ENCODE results near the gene SLC1A1.

The SLC1A1 gene

GRCh38 chr9:4489919-4490704, at the start of gene SLC1A1:
Gene SLC1A1 (plus strand): TSS chr9:4490468. CDS start chr9:4490680, 212 bp downstream.
- no peak for DNase-seq (ENCODE audit: low read depth)

GRCh38 chr9:4442806-4443205, 47.5 kb upstream of the SLC1A1 start:
- DNase-seq (ENCODE audit: low read depth): no peak

DNA sequence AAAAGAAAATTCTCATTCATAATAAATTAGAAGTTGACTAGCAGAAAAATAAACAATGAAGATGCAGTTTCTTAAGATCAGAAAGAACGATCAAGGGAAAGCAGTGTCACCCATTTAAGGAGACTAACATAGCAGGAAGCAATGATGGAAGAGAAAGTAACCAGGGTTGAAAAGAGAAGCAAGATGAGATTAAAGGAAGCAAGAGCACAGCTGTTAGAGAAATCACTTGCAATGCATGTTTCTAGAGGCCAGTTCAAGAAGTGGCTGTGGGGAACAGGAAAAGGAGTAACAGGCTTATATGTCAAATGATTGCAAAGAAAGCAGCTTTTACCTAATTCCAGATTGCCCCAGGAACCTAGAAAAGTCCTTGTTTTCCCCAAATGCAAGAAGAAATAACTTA, 46.8 kb upstream of the SLC1A1 start:
- no peak for DNase-seq (ENCODE audit: low read depth)

GRCh38 chr9:4461437-4461836, 28.8 kb upstream of the SLC1A1 start:
- DNase-seq (ENCODE audit: low read depth): no peak

DNA sequence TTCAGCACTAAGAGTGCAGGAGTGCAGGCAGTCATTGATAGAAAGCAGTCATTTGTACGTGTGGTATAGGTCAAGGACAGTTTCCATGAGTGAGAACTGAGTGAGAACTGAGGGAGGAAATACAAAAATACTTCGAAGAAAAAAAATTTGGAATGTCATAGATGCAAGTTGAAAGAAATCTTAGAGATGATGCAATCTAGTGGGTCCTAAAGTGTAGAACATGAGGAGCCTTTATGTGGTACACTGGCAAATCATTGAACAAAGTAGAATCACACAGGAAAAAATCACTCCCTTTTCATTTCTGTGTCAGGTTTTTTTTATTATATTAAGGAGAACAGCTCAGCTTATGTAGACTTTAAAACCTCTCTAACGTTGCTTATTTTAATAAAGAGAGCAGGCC, 26.4 kb upstream of the SLC1A1 start:
- no peak for DNase-seq (ENCODE audit: low read depth)

DNA sequence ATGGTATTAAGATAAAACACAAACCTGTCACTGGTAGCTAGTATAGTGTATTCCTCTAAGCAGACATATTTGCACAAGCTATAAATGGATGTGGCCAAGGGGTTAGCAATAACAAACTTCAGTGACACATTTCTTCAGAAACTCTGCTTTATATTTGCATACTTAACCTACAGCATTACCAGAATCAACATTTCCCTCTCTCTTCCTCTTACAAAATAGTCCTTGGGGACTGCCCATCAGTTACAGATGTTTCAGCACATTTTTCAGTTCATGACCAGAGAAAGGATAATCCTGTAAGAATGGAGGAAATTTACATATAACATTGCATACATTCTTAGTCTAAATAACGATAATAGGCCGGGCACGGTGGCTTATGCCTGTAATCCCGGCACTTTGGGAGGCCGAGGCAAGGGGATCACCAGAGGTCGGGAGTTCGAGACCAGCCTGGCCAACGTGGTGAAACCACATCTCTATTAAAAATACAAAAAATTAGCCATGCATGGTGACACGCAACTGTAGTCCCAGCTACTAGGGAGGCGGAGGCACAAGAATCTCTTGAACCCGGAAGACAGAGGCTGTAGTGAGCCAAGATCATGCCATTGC, 25.3 kb upstream of the SLC1A1 start:
- no peak for DNase-seq (ENCODE audit: low read depth)

DNA sequence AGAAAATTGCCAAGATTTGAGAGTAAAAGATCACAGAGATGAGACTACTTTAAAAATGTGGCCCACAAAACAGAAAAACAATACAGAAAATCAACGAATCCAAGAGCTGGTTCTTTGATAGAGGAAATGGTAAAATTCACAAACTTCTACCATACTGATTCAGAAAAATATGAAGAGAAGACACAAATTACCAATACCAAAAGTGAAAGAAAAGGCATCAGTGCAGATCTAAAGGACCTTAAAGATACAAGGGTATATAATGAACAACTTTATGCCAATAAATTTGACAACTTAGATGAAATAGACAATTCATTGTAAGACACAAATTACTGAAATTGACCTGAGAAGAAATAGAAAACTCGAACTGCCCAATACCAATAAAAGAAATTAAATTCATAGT, 24.4 kb upstream of the SLC1A1 start:
- no peak for DNase-seq (ENCODE audit: low read depth)

DNA sequence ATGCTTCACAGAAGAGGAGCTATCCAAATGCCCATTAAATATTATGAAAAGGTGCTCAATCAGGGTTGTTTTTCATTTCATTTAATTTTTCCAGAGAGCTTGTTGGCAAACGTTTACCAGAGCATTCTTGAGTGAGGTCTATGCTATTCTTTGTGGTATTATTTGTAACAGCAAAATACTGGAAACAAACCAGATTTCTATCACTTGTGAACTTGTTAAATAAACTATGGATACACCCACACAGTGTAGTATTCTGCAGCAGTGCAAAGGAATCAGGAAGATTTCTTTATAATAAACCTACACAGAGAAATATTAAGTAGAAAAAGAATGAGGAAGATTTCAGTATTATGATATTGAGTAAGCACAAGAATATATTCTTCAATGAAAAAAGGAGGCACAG, 15.0 kb upstream of the SLC1A1 start:
- no peak for DNase-seq (ENCODE audit: low read depth)

- DNase-seq (ENCODE audit: low read depth): no peak
Measured at GRCh38 chr9:4486176-4486575, 4.1 kb upstream of the SLC1A1 start.

DNA sequence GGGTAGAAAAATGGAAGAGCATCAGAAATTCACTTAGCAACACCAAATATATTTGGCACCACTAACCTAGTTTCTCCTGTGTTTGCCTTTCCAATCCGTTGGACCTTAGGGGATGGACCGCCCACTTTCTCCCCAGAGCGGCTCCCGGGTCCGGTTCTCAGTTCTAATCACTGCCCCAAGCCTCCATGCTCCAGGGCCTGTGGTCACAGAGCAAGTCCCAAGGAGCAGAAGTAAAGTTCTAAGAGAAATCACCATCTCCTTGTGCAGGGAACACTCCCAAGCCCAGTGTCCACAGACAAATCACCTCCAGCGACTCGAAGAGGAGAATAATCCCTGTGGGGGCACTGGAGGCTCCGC, 728 bp upstream of the SLC1A1 start:
- no peak for DNase-seq (ENCODE audit: low read depth)

GRCh38 chr9:4490705-4491625, 697 bp downstream of the SLC1A1 start:
- DNase-seq (ENCODE audit: low read depth): no peak

DNA sequence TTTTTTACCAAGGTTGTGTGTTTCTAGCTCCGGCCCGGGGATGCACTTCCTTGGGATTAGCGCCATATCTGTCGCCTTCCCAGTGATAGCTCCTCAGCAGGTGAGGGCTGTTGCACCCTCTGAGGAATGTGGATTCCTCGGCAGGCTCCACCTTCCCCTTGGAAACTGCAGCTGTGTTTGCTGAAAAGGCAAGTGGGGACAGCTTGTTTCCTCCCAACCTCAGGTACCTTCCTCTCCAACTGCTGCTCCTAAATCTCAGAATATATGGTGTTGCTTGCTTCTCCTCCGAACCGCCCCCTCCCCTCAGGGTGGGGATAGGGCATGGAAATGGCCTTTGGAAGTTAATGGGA, 1.3 kb downstream of the SLC1A1 start:
- no peak for DNase-seq (ENCODE audit: low read depth)

DNA sequence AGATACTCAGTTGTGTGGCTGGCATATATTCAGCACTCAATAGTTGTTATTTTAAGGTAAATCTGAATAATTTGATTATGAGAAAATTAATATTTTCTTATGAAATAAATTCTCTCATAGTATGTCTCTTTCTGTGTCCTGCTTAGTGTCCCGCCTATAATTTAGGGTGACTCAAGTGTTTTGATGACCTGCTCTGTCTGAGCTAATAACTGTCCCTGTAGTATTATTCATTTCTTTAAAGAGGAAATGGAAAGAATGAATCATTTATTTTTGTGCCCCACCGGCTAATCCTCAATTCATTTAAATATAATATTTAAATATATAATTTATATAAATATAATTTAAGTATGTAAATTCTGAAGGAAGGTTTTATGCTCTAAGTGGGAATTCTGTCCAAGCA, 4.1 kb downstream of the SLC1A1 start:
- DNase-seq (ENCODE audit: low read depth): no peak

- no peak for DNase-seq (ENCODE audit: low read depth)
Measured at GRCh38 chr9:4494806-4495205, 4.5 kb downstream of the SLC1A1 start.

DNA sequence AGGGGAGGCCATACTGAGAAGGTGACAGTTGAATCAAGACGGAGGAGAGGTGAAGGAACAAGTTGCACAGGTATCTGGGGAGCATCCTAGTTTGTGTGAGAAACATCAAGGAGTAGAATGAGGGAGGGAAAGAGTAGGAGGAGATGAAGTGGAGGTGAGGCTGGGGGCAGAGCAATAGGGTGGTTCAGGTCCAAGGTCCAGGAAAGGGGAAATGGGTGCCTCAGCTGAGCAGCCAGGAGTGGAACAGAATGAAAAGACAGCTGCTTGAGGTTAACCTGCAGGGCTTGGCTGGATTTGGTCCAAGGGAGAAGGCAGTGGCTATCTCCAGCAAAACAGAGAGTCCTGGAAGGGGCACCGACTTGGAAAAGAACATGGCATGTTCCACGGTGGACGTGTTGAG, 5.3 kb downstream of the SLC1A1 start:
- DNase-seq (ENCODE audit: low read depth): no peak

GRCh38 chr9:4496497-4496896, 6.2 kb downstream of the SLC1A1 start:
- no peak for DNase-seq (ENCODE audit: low read depth)

DNA sequence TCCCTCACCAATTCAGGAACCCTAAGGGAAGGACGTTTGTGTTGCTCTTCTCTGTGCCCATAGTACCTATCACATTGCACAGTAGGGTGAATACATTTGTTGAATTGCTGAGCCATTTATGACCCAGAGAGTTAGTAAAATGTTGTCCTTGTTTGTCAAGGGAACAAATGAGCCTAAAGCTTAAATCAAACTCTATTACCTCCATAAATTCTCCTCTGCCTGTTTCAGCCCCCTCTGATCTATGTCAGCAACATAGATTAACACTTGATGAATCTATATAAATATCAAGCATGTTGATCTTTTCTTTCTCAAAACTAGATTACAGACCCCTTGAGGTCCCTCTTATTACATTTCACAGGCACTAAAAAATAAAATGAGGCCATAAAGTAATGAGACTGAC, 7.1 kb downstream of the SLC1A1 start:
- DNase-seq (ENCODE audit: low read depth): no peak

GRCh38 chr9:4497855-4498254, 7.6 kb downstream of the SLC1A1 start:
- no peak for DNase-seq (ENCODE audit: low read depth)

DNA sequence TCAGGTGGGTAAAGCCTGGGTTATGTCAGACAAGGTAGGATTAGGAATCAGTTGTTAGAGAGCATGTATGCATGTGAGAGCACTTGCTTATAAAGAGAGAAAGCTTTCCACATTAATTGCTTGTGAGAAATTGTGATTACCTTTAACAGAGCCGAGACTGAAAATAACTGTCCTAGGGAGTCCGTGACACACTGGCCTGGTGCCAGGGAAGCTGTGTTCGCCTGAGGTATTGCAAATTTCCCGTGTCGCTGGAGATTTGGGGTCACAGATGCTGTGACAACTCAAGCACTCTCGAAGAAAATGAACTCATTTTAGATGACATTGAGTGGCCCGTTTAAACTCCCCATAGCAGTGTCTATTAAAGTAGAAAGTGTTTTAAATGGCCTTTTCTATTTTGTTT, 9.6 kb downstream of the SLC1A1 start:
- no peak for DNase-seq (ENCODE audit: low read depth)

DNA sequence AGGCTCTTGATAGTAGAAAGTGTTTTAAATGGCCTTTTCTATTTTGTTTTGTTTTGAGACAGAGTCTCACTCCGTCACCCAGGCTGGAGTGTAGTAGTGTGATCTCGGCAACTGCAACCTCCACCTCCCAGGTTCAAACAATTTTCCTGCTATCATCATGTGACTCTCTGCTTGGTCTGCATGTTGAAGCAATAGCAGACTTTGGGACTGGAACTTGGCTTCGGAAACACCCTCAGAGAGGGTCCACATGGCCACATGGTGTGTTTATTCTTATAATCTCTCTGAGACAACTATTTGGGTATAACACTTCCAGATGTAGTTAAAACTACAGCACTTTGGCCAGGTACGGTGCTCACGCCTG, 10.9 kb downstream of the SLC1A1 start:
- DNase-seq (ENCODE audit: low read depth): no peak

- DNase-seq (ENCODE audit: low read depth): no peak
Measured at GRCh38 chr9:4502444-4502843, 12.2 kb downstream of the SLC1A1 start.

DNA sequence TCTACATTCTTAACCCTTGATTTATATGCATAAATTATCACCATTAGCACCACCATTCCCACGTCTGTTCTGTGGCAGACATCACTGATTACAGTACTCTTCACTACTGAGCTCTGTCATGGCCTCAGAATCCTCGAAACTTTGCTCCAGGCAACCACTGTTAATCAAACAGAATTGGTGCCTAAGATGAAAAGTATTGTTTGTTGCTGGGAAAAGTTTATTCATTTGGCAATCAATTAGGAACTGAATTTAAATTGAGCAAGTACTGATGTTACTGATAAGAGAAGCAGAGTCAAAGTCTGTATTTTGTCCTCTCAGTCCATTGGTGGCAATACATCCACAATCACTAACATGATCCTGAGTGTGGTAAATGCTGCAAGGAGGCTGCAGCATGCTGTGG, 12.8 kb downstream of the SLC1A1 start:
- DNase-seq (ENCODE audit: low read depth): no peak

GRCh38 chr9:4504250-4504649, 14.0 kb downstream of the SLC1A1 start:
- no peak for DNase-seq (ENCODE audit: low read depth)

Measured in stimulated activated CD8-positive, alpha-beta memory T cell treated with anti-CD3 and anti-CD28 coated beads, Interleukin-7, amount 100 ng/mL, for 24 hours (primary cell).